Fibroblast of lung (primary cell): ENCODE data around the gene RFX2. TPM values are rescaled to one million over a fixed set of nuclear protein-coding genes. Genes with fewer than 3 reads are reported as not detected.

ENCODE experiments used
- DNase-seq, 2 donors: peaks; one replicate each; pipeline versions ENCODE4 v3.0.0 to v3.0.0-alpha.2; 2010; ENCODE audit warnings: low read depth in 2 of 2
- H2AFZ ChIP-seq: 2 replicates; pipeline ENCODE4 v1.5.1; 2012; ENCODE audit warnings: low read length, control low read depth, inconsistent platforms
- H3K27ac ChIP-seq: 2 replicates; pipeline ENCODE4 v1.5.1; 2011; ENCODE audit warnings: low read length, control low read depth; ENCODE audit not compliant: insufficient read depth
- H3K27me3 ChIP-seq: 2 replicates; pipeline ENCODE4 v1.5.1; 2011; ENCODE audit warnings: mild to moderate bottlenecking, low read length; ENCODE audit not compliant: control insufficient read depth, insufficient read depth
- H3K36me3 ChIP-seq: 2 replicates; pipeline ENCODE4 v1.5.1; 2011; ENCODE audit warnings: low read length; ENCODE audit not compliant: control insufficient read depth, insufficient read depth
- H3K4me1 ChIP-seq: 2 replicates; pipeline ENCODE4 v1.5.1; 2011; ENCODE audit warnings: low read length; ENCODE audit not compliant: control insufficient read depth, insufficient read depth; ENCODE audit errors: extremely low read depth
- H3K4me2 ChIP-seq: 2 replicates; pipeline ENCODE4 v1.5.1; 2011; ENCODE audit warnings: low read length, control low read depth; ENCODE audit not compliant: insufficient read depth; ENCODE audit errors: extremely low read depth
- H3K4me3 ChIP-seq, 4 experiments: fragments of 200-600 bp in 1 of 4; sonication (generic) in 1 of 4; replicated peaks in 1 of 4; 2 replicates each; pipeline ENCODE4 v1.5.1; 2011 to 2016; ENCODE audit warnings: low read length in 4 of 4, low read depth in 3 of 4, mild to moderate bottlenecking in 3 of 4, control low read depth in 2 of 4, inconsistent platforms in 1 of 4, mixed read lengths in 1 of 4; ENCODE audit not compliant: insufficient read depth in 1 of 4; ENCODE audit errors: control extremely low read depth in 1 of 4
- H3K79me2 ChIP-seq: 2 replicates; pipeline ENCODE4 v1.5.1; 2012; ENCODE audit warnings: mild to moderate bottlenecking, low read length, inconsistent platforms; ENCODE audit not compliant: control insufficient read depth, insufficient read depth
- H3K9ac ChIP-seq: 2 replicates; pipeline ENCODE4 v1.5.1; 2011; ENCODE audit warnings: mild to moderate bottlenecking, low read length, control low read depth; ENCODE audit not compliant: insufficient read depth
- H3K9me3 ChIP-seq: 2 replicates; pipeline ENCODE4 v1.5.1; 2012; ENCODE audit warnings: low read depth, low read length; ENCODE audit not compliant: control insufficient read depth, insufficient read depth
- H4K20me1 ChIP-seq: 2 replicates; pipeline ENCODE4 v1.5.1; 2011; ENCODE audit warnings: low read length; ENCODE audit not compliant: control insufficient read depth, insufficient read depth; ENCODE audit errors: extremely low read depth
- CTCF ChIP-seq, 2 donors: IDR thresholded peaks in 1 of 2; conservative IDR thresholded peaks in 1 of 2; 1 replicate in 1 of 2; 2 replicates in 1 of 2; pipeline ENCODE4 v1.5.1; 2011 to 2012; ENCODE audit warnings: low read length in 2 of 2, control low read depth in 1 of 2, inconsistent platforms in 1 of 2, low read depth in 1 of 2, mild to moderate bottlenecking in 1 of 2
- EZH2 ChIP-seq: IDR thresholded peaks from 2 replicates; pipeline ENCODE4 v1.5.1; 2012; ENCODE audit warnings: low read length, control low read depth, mild to moderate bottlenecking; ENCODE audit errors: missing control alignments
- polyA plus RNA-seq, 2 donors: library from polyadenylated mRNA; depleted of rRNA in 1 of 2; stranded (reverse) in 1 of 2; unstranded in 1 of 2; fragments of >200 nt; gene quantifications; 2 replicates each; pipeline ENCODE4 v1.2.1, GENCODE V29; 2011 to 2012; ENCODE audit warnings: missing spikeins in 1 of 2
- total RNA-seq: library from RNA; depleted of rRNA; stranded (reverse); fragments of >200 nt; gene quantifications from 2 replicates; pipeline ENCODE4 v1.2.1, GENCODE V29; 2014

RFX2 gene
- total and polyA plus RNA-seq, 2 donors (not counting 1 experiment from before 2014, with no cell fraction given) = 2.5 to 9.6 TPM

- DNase-seq = no peak
- Histone ChIP-seq H3K4me3 (no peak overlapping the region), H3K9me3 (no peaks in the 10 kb centered on the region), H3K4me2 (no peak overlapping the region), H3K79me2 (no peaks in the 10 kb centered on the region), H3K27ac (no peak overlapping the region), H3K27me3 (no peaks in the 10 kb centered on the region), H3K9ac (no peak overlapping the region), H3K36me3 (peaks cover 2% of the 10 kb centered on the region), H3K4me1 (no peaks in the 10 kb centered on the region), H2AFZ (no peak overlapping the region), H4K20me1 (no peaks in the 10 kb centered on the region)
- TF ChIP-seq EZH2 (no peak), CTCF (conservative IDR thresholded peaks at IDR 0.05 in 1 of 2, IDR thresholded peaks at IDR 0.05 in 1 of 2; ENCODE audit: low read depth in 1 of 2, low read length in 2 of 2) (no peak)
These were observed 104.8 kb downstream of the RFX2 start for GRCh38 chr19:6005321-6006069.

GRCh38 chr19:6003976-6004375 lies 106.3 kb downstream of the RFX2 start:
- no peaks in the 10 kb centered on the region for H3K4me1 ChIP-seq
- no peak for DNase-seq
- H3K4me2 ChIP-seq = no peak overlapping the region
- no peak overlapping the region for H3K4me3 ChIP-seq
- TF ChIP-seq EZH2 = no peak
- no peak overlapping the region for H2AFZ ChIP-seq
- no peaks in the 10 kb centered on the region for H3K9me3 ChIP-seq
- no peaks in the 10 kb centered on the region for H4K20me1 ChIP-seq
- no peaks in the 10 kb centered on the region for H3K79me2 ChIP-seq
- H3K9ac ChIP-seq = no peak overlapping the region
- H3K36me3 ChIP-seq = peaks cover 2% of the 10 kb centered on the region
- H3K27ac ChIP-seq = no peak overlapping the region
- H3K27me3 ChIP-seq = no peaks in the 10 kb centered on the region

DNA sequence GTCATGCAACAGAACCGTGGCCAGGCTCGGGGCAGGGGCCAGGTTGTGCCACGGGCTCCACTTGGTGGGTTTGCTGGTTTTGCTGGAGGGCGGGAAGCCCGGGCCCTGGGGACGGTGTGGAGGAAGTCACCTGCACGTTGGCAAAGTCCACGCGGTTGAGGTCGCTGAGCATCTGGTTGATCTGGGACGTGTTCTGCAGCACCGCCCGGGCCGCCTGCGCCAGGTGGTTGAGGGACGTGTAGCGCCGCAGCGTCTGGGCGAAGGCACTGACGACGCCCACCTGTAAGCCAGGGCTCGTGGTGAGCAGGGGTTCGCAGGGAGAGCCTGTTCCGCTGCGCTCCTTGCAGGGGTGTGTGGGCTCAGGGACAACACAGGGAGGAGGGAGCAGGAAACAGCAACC lies 107.7 kb downstream of the RFX2 start:
- Histone ChIP-seq H3K9ac (no peak overlapping the region), H3K4me1 (no peaks in the 10 kb centered on the region), H2AFZ (no peak overlapping the region), H3K9me3 (no peaks in the 10 kb centered on the region), H3K27ac (no peak overlapping the region), H3K79me2 (no peaks in the 10 kb centered on the region), H3K27me3 (no peaks in the 10 kb centered on the region), H3K4me3 (no peak overlapping the region), H3K4me2 (no peak overlapping the region), H3K36me3 (peaks cover 2% of the 10 kb centered on the region), H4K20me1 (no peaks in the 10 kb centered on the region)
- DNase-seq = no peak
- TF ChIP-seq EZH2 (no peak), CTCF (conservative IDR thresholded peaks at IDR 0.05 in 1 of 2, IDR thresholded peaks at IDR 0.05 in 1 of 2; ENCODE audit: low read depth in 1 of 2, low read length in 2 of 2) (no peak)
